GM19193 (cell line): ENCODE measurements around the gene DUSP22.

ENCODE experiments used
- POLR2A ChIP-seq: IDR thresholded peaks from 4 replicates; pipeline ENCODE4 v1.6.1; 2011; ENCODE audit not compliant: insufficient read depth, insufficient read length; ENCODE audit errors: extremely low read depth

Gene DUSP22

DNA sequence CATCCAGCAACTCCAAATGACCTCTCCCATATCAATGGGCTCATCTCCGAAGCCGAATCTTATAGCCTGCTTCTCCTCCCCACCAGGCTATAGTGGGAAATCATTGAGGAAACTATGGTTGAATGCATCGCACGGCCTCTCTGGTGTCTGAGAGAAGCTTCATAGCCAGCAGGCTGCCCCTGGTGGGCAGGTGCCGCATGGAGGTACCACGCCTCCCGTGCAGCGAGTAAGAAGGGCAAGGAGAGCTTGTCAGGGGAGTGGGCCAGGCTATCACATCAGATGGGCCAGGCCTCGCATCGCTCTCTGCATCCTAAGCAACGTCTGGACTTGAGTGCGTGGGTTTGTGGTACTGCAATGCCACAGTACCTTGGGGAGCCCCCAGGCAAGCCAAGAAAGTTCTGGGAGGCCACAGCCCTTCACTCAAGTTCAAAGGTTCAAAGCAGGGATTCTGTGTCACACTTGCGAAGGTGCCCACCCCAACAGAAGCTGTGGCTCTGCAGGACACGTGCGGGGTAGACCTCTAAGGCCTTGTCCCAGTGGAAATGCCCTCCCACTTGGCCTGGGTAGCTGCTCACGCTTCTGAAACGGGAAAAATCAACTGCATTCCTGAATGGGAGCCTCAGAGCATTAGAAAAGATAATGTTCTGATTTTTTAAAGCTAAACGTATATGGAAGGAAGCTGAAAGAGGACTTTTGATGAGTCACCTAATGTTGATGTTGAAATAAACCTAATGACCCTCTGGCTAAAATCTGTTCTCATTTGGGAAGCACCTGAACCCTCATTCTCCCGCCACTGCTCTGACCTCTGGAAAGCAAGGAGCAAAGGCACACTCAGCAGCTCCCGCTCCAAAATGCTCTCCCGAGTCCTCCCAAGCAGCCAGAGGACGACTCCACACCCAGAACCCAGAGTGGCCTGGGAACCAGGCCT lies 90.9 kb downstream of the DUSP22 start:
- TF ChIP-seq POLR2A, result no peak

DNA sequence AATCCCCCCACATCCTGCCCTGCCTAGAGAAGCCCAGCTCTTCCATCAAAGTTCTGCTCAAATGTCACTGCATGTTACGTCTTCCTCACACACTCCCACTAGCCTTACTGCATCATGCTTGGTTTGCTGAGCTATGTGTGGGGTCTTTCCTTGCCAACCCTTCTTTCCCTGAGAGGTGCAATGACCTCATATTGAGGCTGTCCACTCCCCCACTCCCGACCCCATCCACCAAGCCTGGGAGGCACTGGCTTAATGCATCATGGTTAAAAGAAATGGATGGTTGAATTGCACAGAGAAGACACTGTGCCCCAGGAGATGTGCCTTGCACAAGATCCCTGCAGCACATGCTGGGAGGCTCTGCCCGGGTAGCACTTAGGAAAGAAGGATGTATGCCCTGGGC lies 91.6 kb downstream of the DUSP22 start:
- TF ChIP-seq POLR2A, result no peak

DNA sequence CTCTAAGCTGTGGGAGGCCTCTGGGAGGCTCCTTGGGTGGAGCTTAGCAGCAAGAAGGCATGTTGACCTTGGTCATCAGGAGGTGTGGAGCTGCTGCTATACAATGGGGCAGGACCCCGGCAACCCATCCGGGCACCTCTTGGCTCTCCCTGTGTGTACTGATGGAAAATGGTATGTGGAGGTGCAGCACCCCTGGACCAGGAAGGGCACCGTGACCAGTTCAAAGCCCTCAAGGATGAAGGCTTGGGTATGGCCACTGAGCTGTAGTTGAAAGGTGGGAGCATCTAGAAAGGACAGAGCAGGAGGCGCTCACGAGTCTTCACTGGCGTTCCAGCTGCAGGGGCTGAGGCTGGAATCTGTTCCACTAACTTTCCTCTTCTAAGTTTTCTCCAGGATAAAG lies 92.6 kb downstream of the DUSP22 start:
- no peak for TF ChIP-seq POLR2A

DNA sequence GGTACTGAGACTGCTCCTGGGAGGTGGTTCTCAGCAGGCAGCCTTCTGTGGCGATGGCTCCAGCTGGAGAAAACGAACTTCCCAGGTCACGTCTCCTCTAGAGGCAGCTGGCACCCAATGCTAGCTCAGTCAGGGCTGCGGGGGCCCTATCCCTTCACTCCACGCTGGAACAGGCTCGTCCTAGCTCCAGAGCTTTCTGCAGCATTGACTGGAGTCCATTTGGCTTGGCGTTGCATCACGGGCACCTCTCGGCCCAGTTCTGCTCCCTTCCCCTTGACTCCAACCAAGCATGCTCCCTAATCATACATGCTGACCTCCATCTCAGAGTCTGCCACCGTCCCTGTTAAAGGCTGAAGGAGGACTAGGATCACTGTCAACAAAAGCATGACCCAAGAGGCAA lies 93.3 kb downstream of the DUSP22 start:
- TF ChIP-seq POLR2A, result no peak

DNA sequence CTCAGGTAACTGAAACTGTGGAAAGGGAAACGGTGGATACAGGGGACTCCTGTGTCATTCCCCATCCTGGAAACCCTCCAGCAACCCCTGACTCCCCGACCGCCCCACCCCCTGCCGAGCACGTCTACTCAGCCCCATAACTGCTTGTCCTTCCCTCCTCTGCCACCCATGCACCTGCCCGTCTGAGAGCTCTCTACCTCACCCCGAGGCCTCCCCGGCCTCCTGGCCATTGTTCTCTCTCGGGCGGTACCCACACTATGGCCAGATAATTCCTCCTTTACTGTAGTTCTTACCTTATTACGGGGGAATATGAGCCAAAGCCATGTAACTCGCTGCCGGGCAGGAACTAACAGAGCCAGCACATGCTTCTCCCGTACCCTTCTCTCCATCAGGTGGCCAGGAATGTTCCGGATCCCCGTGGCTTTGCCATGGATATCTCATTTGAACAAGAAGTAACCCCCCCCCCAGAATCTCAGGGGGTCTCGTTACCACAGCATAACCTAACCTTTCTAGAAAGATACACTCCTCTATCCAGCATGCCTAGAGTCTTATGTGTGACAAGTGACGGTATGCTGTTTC lies 94.5 kb downstream of the DUSP22 start:
- no peak for TF ChIP-seq POLR2A

DNA sequence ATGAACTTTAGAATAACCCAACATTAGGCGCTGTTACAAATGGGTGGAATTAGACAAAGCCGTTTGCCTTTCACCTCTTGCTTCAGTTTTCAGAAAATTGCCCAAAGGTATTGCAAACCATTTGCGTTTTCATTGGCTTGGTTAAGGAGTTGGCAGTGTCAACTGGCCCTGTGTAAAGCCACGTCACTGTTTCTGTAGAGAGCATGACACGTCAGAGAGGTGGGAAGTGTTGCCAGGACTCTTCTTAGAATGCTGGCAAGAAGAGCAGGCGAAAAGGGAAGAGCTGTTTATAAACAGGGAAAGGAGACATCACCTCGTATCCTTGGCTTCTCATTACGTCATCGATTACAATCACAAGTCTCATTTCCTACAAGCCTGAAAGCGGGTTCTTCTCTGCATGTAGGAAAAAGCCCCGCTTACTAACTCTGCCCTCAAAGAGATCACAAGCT lies 95.0 kb downstream of the DUSP22 start:
- TF ChIP-seq POLR2A, result no peak

DNA sequence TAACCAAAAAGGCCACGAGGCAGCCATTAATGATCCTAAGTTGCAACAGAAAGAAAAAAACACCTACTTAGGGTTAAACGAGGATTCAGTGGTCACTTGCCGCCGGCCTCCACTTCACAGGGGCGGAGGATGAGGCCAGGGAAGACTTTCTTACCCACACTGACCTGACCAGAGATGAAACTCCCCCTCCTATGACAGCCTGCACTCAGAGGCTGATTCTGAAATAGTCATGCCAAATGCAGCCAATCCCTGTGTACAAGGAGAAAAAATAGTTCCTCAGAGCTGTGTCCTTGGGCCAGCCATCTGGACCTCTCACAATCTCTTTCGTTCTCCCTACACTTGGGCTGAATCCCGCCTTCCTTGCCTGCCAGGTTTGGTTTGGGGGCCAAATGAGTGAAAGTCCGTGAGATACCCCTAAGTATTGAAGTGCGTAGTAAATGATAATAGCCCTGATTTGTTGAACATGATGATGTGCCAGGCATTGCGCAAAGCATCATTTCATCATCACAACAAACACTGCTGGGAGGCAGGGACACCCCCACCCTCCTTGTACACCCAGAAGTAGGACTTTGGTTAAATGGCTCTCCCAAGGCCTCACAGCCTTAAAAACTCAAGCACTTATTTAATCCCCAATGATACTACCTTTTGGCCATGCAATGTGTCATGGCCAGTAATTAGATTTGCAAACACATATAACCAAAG lies 96.1 kb downstream of the DUSP22 start:
- no peak for TF ChIP-seq POLR2A

DNA sequence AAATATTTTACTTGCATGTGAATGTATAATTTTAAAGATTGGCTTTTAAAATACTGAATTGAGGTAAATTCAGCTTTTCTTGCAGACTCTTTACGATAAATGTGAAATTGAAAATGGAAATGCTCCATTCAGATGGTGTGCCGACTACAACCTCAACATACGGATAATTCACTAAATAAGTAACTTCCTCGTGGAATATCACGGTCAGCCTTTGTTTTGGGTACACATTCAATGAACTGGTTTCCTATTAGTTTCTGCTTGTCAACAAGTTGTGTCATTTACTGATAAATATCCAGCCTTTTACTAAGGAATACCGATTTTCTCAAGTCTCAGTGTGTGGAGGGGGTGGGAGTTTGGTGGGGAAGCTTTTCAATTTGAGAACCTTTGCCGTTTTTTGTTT lies 96.9 kb downstream of the DUSP22 start:
- TF ChIP-seq POLR2A, result no peak

DNA sequence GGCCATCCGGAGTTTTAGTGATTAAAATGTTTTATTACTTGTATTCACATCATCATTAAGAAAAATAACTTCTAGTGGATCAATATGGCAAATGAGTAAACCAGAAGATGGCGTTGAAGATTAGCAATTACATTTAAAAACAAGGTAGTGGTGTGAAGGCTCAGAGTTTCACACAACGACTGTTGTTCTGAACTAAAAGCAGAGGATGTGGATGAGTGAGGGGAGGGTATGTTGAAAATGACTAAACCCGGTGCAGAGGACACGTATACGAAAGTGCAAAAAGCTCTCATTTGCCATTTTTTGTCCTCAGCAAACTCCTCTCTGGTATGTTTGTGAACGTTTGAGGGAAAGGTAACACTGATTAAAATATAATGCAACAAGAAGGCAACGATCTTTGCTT lies 97.3 kb downstream of the DUSP22 start:
- no peak for TF ChIP-seq POLR2A

DNA sequence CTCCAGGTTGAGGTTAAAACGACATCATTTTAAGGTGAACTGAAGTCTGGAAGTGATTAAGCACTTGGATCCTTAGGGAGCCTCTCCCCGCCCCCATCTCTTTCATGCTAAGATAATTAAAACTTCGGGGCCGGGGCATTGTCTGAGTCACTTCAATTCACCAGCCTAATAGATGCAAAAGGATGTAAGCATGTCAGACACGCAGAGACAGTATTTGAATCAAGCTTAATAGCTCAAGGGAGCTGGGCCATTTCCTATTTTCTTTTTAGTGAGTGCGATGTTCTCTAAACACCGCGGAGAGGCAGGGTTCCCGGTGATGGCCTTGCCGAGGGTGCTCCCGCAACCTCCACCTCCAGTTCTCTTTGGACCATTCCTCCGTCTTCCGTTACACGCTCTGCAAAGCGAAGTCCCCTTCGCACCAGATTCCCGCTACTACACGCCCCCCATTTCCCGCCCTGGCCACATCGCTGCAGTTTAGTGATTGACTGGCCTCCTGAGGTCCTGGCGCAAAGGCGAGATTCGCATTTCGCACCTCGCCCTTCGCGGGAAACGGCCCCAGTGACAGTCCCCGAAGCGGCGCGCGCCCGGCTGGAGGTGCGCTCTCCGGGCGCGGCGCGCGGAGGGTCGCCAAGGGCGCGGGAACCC lies 98.7 kb downstream of the DUSP22 start:
- no peak for TF ChIP-seq POLR2A

DNA sequence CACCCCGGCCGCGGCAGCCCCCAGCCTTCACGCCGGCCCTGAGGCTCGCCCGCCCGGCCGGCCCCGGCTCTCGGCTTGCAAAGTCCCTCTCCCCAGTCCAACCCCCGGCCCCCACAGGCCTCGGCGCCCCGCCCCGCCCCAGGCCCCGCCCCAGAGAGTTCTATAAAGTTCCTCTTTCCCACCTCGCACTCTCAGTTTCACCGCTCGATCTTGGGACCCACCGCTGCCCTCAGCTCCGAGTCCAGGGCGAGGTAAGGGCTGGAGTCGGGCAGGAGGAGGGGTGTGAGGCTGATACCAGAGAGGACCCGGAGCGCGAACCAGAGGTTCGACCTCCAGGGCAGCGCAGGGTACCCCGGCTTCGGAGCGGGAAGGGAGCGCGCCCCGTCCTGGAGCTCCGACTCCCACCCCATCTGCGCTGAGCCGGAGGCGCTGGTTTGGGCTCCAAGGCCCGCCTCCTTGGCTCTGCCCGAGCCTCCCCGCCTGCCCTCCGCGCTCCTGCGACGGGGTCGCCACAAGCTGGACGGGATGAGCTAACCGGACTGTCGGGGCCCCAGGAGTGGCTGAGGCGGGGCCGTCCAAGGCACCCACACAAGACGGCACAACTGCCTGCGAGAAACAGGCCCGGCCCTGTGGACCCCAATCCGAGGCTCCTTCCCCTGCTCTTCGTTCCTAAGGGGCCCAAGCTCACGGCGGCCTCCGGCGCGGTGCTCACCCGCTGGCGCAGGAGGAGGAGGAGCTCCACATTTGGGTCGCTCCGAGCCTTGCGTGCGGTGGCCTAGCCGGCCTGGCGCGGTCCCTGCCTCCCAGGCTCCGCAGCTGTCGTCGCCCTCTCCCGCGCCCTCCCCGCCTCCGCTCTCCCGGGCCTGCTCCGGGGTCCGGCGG lies 99.5 kb downstream of the DUSP22 start, which contains the start of gene IRF4:
TSS of gene IRF4 (plus strand) at position 194 of the 882 bp plus-strand sequence. CDS start 1,401 bp downstream, outside the sequence.
- TF ChIP-seq POLR2A, result peak; percentile 100

DNA sequence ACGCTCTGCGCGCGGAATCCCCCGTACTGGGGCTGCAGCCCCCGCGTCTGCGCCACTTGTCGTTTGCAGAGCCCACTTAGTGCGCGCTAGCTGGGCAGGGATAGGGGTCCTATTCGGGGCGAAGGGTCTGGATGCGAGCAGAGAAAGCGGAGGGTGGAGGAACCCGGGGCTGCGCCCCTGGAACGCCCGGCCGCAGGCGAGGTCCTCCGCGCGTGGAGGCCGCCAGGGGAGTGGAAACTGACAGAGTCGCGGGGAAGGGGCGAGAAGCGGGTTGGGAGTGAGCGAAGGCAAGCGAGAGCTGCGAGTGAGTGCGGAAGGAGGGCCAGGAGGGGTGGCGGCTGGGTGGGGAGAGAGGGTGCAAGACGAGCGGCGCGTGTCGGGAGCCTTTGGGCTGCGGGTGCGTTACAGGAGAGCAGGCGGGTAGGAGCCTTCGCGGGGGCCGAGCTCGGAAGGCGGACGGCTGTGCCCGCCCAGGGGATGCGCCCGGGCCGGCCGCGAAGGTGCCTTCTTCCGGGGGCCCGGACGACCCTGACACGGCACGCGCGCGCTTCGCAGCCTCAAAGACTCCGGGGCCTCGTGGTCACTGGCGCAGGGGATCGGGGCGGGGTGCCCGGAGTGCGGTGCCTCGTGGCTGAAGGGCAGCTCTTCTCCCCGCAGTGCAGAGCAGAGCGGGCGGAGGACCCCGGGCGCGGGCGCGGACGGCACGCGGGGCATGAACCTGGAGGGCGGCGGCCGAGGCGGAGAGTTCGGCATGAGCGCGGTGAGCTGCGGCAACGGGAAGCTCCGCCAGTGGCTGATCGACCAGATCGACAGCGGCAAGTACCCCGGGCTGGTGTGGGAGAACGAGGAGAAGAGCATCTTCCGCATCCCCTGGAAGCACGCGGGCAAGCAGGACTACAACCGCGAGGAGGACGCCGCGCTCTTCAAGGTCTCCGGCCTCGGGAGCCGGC lies 100.4 kb downstream of the DUSP22 start:
- peak; percentile 4 for TF ChIP-seq POLR2A
